ENCODE data around the gene ATXN2L.
"Not testable (repeated sequence)": the region's sequence is repeated elsewhere in the genome, so short reads cannot be mapped to it uniquely, and the experiment has no call there.

ATXN2L gene

GRCh38 chr16:28837672-28838557 lies 15.1 kb downstream of the ATXN2L start:
- FAIRE-seq: no peak

- FAIRE-seq: no peak
These were observed 15.7 kb downstream of the ATXN2L start for GRCh38 chr16:28838558-28838918.

GRCh38 chr16:28839004-28839639 lies 16.3 kb downstream of the ATXN2L start:
- no peak for FAIRE-seq

- FAIRE-seq: no peak
These were observed 17.1 kb downstream of the ATXN2L start for GRCh38 chr16:28839899-28840298.

GRCh38 chr16:28842696-28843095 lies 19.9 kb downstream of the ATXN2L start:
- FAIRE-seq: no peak

GRCh38 chr16:28843766-28844165 lies 21.0 kb downstream of the ATXN2L start:
- FAIRE-seq: no peak

- FAIRE-seq: no peak
These were observed 21.6 kb downstream of the ATXN2L start for GRCh38 chr16:28844226-28844885.

GRCh38 chr16:28845293-28845692 lies 22.5 kb downstream of the ATXN2L start:
- FAIRE-seq: no peak

- FAIRE-seq: no peak
These were observed 22.9 kb downstream of the ATXN2L start for GRCh38 chr16:28845761-28846079.

GRCh38 chr16:28846080-28846932 lies 23.5 kb downstream of the ATXN2L start, which contains the start of gene TUFM:
Gene TUFM (minus strand): TSS chr16:28846348. CDS start chr16:28846269, 79 bp downstream.
- peak; percentile 82 for FAIRE-seq

GRCh38 chr16:28846933-28847273 lies 24.1 kb downstream of the ATXN2L start:
- no peak for FAIRE-seq

GRCh38 chr16:28858421-28858820 lies 35.6 kb downstream of the ATXN2L start:
- no peak for FAIRE-seq

- no peak for FAIRE-seq
These were observed 36.5 kb downstream of the ATXN2L start for GRCh38 chr16:28859326-28859725.

- FAIRE-seq: no peak
These were observed 41.4 kb downstream of the ATXN2L start for GRCh38 chr16:28863929-28864793.

GRCh38 chr16:28865001-28865688 lies 42.3 kb downstream of the ATXN2L start:
- FAIRE-seq: no peak

- no peak for FAIRE-seq
These were observed 43.1 kb downstream of the ATXN2L start for GRCh38 chr16:28865722-28866453.

- FAIRE-seq: no peak
These were observed 43.6 kb downstream of the ATXN2L start for GRCh38 chr16:28866454-28866804.

GRCh38 chr16:28867241-28867640 lies 44.4 kb downstream of the ATXN2L start:
- no peak for FAIRE-seq

GRCh38 chr16:28867646-28868045 lies 44.8 kb downstream of the ATXN2L start:
- not testable (repeated sequence) for FAIRE-seq

- no peak for FAIRE-seq
These were observed 46.4 kb downstream of the ATXN2L start for GRCh38 chr16:28869201-28869600.

- FAIRE-seq: no peak
These were observed 50.2 kb downstream of the ATXN2L start for GRCh38 chr16:28872952-28873351.

Measured in islet of Langerhans (tissue), 1 donor.